ENCODE data around the gene TOMM40L.
A peak's percentile ranks its signal among the peaks of the same experiment; 100 is the strongest.

- TF ChIP-seq, protein P1, sequence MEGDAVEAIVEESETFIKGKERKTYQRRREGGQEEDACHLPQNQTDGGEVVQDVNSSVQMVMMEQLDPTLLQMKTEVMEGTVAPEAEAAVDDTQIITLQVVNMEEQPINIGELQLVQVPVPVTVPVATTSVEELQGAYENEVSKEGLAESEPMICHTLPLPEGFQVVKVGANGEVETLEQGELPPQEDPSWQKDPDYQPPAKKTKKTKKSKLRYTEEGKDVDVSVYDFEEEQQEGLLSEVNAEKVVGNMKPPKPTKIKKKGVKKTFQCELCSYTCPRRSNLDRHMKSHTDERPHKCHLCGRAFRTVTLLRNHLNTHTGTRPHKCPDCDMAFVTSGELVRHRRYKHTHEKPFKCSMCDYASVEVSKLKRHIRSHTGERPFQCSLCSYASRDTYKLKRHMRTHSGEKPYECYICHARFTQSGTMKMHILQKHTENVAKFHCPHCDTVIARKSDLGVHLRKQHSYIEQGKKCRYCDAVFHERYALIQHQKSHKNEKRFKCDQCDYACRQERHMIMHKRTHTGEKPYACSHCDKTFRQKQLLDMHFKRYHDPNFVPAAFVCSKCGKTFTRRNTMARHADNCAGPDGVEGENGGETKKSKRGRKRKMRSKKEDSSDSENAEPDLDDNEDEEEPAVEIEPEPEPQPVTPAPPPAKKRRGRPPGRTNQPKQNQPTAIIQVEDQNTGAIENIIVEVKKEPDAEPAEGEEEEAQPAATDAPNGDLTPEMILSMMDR (IDR thresholded peaks at IDR 0.05): peak; percentile 80 to 90 (median 84)
- TF ChIP-seq POLR2A (IDR thresholded peaks at IDR 0.05): no peak
Observed at GRCh38 chr1:161192476-161193465, 33.1 kb upstream of the TOMM40L start.
